ENCODE measurements around the gene MSH2.
A peak's percentile ranks its signal among the peaks of the same experiment; 100 is the strongest.

DNA sequence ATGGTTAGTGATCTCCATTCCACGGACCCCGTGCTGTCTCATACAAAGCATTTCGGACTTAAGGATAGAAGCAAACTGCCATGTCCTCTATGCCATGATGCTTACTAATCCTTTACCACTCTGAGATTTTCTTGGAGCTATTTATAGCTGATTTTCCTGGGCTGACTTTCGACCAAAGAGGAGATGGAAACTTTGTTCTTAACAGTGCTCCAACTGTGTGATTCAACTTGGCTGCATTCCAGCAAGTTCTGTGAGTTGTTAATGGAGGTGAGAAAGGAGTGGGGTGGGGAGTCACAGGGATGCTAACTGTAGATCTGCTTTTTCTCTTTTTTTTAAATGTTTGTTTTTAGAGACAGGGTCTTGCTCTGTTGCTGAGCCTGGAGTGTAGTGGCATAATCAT is 45.5 kb upstream of the MSH2 start:
- TF ChIP-seq, protein P1, sequence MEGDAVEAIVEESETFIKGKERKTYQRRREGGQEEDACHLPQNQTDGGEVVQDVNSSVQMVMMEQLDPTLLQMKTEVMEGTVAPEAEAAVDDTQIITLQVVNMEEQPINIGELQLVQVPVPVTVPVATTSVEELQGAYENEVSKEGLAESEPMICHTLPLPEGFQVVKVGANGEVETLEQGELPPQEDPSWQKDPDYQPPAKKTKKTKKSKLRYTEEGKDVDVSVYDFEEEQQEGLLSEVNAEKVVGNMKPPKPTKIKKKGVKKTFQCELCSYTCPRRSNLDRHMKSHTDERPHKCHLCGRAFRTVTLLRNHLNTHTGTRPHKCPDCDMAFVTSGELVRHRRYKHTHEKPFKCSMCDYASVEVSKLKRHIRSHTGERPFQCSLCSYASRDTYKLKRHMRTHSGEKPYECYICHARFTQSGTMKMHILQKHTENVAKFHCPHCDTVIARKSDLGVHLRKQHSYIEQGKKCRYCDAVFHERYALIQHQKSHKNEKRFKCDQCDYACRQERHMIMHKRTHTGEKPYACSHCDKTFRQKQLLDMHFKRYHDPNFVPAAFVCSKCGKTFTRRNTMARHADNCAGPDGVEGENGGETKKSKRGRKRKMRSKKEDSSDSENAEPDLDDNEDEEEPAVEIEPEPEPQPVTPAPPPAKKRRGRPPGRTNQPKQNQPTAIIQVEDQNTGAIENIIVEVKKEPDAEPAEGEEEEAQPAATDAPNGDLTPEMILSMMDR (IDR thresholded peaks at IDR 0.05) = no peak
- TF ChIP-seq POLR2A (IDR thresholded peaks at IDR 0.05) (no peak), POLR2AphosphoS5 (IDR thresholded peaks at IDR 0.05) (peak; percentile 22)

All from gastroesophageal sphincter (tissue), 3 donors.